CD8-positive, alpha-beta memory T cell (primary cell): ENCODE data around the gene GNAT2. TPM values are rescaled to one million over a fixed set of nuclear protein-coding genes. Genes with fewer than 3 reads are reported as not detected.

Source experiments
- CTCF ChIA-PET: fragments of 350-600 bp; sonication (Branson Sonifier 250); formaldehyde crosslinking; loops from one replicate; lab custom pipeline; 2021; ENCODE audit warnings: antibody characterized with exemption; lab: Charles Lee
- POLR2A ChIA-PET: fragments of 350-600 bp; sonication (Branson Sonifier 250); formaldehyde crosslinking; loops from one replicate; lab custom pipeline; 2021; ENCODE audit warnings: antibody characterized with exemption; lab: Charles Lee
- DNase-seq, 5 donors: peaks; one replicate each; pipeline versions ENCODE4 v3.0.0 to v3.0.0-alpha.2; 2020 to 2022; ENCODE audit warnings: mixed read lengths in 1 of 5
- H3K27ac ChIP-seq: one replicate; pipeline ENCODE4 v1.7.0; 2013; ENCODE audit warnings: low read depth, mild to moderate bottlenecking, low read length, moderate library complexity
- H3K27me3 ChIP-seq: 2 replicates; pipeline ENCODE4 v1.7.0; 2013; ENCODE audit warnings: low read length, mild to moderate bottlenecking; ENCODE audit not compliant: insufficient read depth, poor library complexity, severe bottlenecking
- H3K36me3 ChIP-seq: 2 replicates; pipeline ENCODE4 v1.7.0; 2013; ENCODE audit warnings: mild to moderate bottlenecking, low read length, moderate library complexity; ENCODE audit not compliant: insufficient read depth
- H3K4me1 ChIP-seq: 2 replicates; pipeline ENCODE4 v1.7.0; 2013; ENCODE audit warnings: mild to moderate bottlenecking, low read length, moderate library complexity; ENCODE audit not compliant: insufficient read depth
- H3K4me3 ChIP-seq: 2 replicates; pipeline ENCODE4 v1.7.0; 2013; ENCODE audit warnings: mild to moderate bottlenecking, low read length
- H3K9me3 ChIP-seq: 2 replicates; pipeline ENCODE4 v1.7.0; 2013; ENCODE audit warnings: mild to moderate bottlenecking, low read length
- H3K27ac Mint-ChIP-seq, 8 donors: one replicate each; pipeline ENCODE4 v1.8.0; 2020 to 2021; ENCODE audit warnings: mixed read lengths in 8 of 8, mild to moderate bottlenecking in 6 of 8, inconsistent platforms in 3 of 8, moderate library complexity in 3 of 8
- H3K27me3 Mint-ChIP-seq, 2 donors: one replicate each; pipeline ENCODE4 v1.8.0; 2020 to 2021; ENCODE audit warnings: mixed read lengths in 2 of 2, mild to moderate bottlenecking in 1 of 2, moderate library complexity in 1 of 2
- H3K36me3 Mint-ChIP-seq, 3 donors: one replicate each; pipeline ENCODE4 v1.8.0; 2020 to 2021; ENCODE audit warnings: mixed read lengths in 3 of 3, inconsistent platforms in 1 of 3, mild to moderate bottlenecking in 1 of 3
- H3K4me1 Mint-ChIP-seq, 3 donors: one replicate each; pipeline ENCODE4 v1.8.0; 2020 to 2021; ENCODE audit warnings: mixed read lengths in 3 of 3, inconsistent platforms in 1 of 3, mild to moderate bottlenecking in 1 of 3
- H3K4me3 Mint-ChIP-seq, 7 donors: one replicate each; pipeline ENCODE4 v1.8.0; 2020 to 2021; ENCODE audit warnings: mixed read lengths in 7 of 7, mild to moderate bottlenecking in 6 of 7, moderate library complexity in 4 of 7, inconsistent platforms in 2 of 7
- H3K9me3 Mint-ChIP-seq, 5 donors: one replicate each; pipeline ENCODE4 v1.8.0; 2020 to 2022; ENCODE audit warnings: mixed read lengths in 5 of 5, mild to moderate bottlenecking in 3 of 5, moderate library complexity in 2 of 5, inconsistent platforms in 1 of 5
- polyA plus RNA-seq: library from polyadenylated mRNA; unstranded; fragments of 300-500 nt; fragmentation: Illumina TruSeq; gene quantifications from one replicate; pipeline ENCODE4 v1.2.3, GENCODE V29; 2021
- total RNA-seq, 2 experiments: library from RNA; stranded (reverse); gene quantifications; one replicate each; pipeline ENCODE4 v1.2.3, GENCODE V29; 2021

GNAT2 gene
- total and polyA plus RNA-seq, 3 experiments from 2014 or later, result 0.53 to 1.5 TPM; not detected in 1

DNA sequence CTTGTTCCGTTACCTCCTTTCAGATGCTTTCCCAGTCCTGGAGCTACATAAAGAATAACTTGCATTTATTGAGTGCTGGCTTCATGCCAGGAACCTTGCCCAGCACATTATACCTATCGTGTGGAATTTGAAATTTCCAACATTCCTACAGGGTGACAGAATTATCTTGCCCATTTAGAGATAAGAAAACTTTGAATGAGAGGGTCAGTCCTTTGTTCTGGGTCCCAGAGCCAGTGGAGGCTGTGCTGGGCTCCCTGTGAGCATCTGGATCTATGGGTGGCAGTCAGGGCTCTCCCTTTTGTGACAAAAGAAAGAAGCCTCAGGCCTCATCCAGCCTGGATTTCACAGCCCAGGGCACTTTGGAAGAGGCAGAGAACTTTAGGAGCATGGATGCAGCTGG lies 39.7 kb upstream of the GNAT2 start:
- Mint-ChIP-seq H3K9me3 (no peaks in the 10 kb centered on the region), H3K36me3 (peaks cover 0 to 4% (median 0%) of the 10 kb centered on the region in 3 donors)

DNA sequence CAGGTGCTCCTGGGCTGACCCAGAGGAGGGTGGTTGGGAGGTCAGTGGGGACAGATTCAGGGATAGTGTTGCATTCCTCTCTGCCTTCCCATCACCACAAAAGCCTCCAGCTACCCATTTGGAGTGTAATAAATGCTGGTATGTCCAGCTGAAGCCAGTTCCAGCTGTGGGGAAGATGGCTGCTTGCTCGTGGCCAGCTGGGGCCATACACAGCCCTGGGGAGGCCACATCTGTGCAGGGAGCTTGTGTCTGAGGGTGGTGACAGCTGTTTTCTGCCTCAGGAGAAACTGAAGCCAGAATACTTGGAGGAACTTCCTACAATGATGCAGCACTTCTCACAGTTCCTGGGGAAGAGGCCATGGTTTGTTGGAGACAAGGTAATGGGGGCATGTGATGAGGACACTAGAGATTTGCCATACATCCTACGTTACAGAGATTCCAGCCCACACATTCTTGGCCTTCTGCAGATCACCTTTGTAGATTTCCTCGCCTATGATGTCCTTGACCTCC lies 39.2 kb upstream of the GNAT2 start:
- H3K4me3 Mint-ChIP-seq, result peak overlapping the region in 2 of 7 donors; percentile 8 to 78
- no peak overlapping the region for H3K27ac ChIP-seq
- H3K27me3 Mint-ChIP-seq, result peaks cover 3 to 4% of the 10 kb centered on the region in 2 donors
- ChIA-PET POLR2A (no interaction called here), CTCF (interaction anchor here (0.9 to 1.3 kb wide), 3 partner anchors 18 to 326 kb away, joined by 3 to 7 read pairs (median 3); partner anchors contain the start of gene AHCYL1)
- H3K4me3 ChIP-seq, result no peak overlapping the region
- H3K9me3 Mint-ChIP-seq, result no peaks in the 10 kb centered on the region
- no peaks in the 10 kb centered on the region for H3K9me3 ChIP-seq
- DNase-seq, result no peak
- H3K4me1 ChIP-seq, result peaks cover 8% of the 10 kb centered on the region
- H3K36me3 ChIP-seq, result no peaks in the 10 kb centered on the region
- H3K4me1 Mint-ChIP-seq, result peaks cover 12 to 18% (median 14%) of the 10 kb centered on the region in 3 donors
- H3K27me3 ChIP-seq, result no peaks in the 10 kb centered on the region
- peaks cover 0 to 4% (median 0%) of the 10 kb centered on the region in 3 donors for H3K36me3 Mint-ChIP-seq
- peak overlapping the region in 1 of 8 donors; percentile 23 for H3K27ac Mint-ChIP-seq

More for the DNA sequence above, 39.7 kb upstream of the GNAT2 start:
- Mint-ChIP-seq H3K4me3 (peak overlapping the region in 1 of 7 donors; percentile 78), H3K4me1 (peaks cover 12 to 18% (median 14%) of the 10 kb centered on the region in 3 donors), H3K27ac (peak overlapping the region in 1 of 8 donors; percentile 27), H3K27me3 (peaks cover 2 to 3% of the 10 kb centered on the region in 2 donors)
- Histone ChIP-seq H3K27me3 (no peaks in the 10 kb centered on the region), H3K27ac (no peak overlapping the region), H3K4me3 (no peak overlapping the region), H3K9me3 (no peaks in the 10 kb centered on the region), H3K36me3 (no peaks in the 10 kb centered on the region), H3K4me1 (peaks cover 8% of the 10 kb centered on the region)
- CTCF ChIA-PET, result interaction anchor here (1.2 to 1.3 kb wide), 2 partner anchors 19 to 325 kb away, joined by 3 to 7 read pairs; partner anchors contain the start of gene AHCYL1
- POLR2A ChIA-PET, result no interaction called here
- no peak for DNase-seq

DNA sequence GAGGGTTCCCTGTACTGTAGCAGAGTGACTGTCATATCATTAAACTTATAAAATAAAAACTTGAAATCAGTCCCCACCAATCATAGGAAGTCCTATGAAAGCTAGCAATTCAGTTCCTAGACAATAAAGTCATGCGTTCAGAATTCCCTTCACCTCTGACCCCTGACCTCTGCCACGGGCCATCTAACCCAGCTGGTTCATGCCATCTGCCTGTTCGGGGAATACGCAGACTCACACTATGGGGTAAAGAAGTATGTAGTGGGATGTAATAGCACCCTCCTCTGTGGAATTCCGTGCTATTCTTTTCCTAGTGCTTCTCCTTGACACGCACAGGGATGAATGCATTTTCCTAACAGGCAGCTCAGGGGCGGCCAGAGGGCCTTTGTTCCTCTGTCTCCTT lies 38.6 kb upstream of the GNAT2 start:
- DNase-seq, result no peak

DNA sequence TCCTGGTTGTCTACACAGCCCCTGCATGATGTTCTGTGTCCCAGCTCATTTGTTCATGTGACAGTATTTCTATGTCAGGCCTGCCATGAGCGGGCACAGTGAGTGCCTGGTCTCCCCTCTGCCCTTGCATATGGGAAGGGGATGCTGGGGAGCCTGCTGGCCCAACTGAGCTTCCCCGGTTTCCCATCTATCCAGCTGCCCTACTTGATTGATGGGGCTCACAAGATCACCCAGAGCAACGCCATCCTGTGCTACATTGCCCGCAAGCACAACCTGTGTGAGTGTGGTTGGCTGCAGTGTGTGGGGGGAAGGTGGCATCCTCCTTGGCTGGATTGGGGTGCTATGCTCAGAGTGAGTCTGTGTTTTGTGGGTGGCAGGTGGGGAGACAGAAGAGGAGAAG lies 38.0 kb upstream of the GNAT2 start:
- H3K4me1 Mint-ChIP-seq, result peaks cover 12 to 18% (median 14%) of the 10 kb centered on the region in 3 donors
- ChIA-PET POLR2A (no interaction called here), CTCF (interaction anchor here (0.9 to 2.5 kb wide), 2 partner anchors 17 to 47 kb away, joined by 3 to 19 read pairs; no protein-coding TSS in a partner anchor)
- H3K9me3 Mint-ChIP-seq, result no peaks in the 10 kb centered on the region
- no peak for DNase-seq
- Histone ChIP-seq H3K4me3 (no peak overlapping the region), H3K27me3 (no peaks in the 10 kb centered on the region), H3K27ac (no peak overlapping the region), H3K36me3 (no peaks in the 10 kb centered on the region), H3K4me1 (peaks cover 8% of the 10 kb centered on the region), H3K9me3 (no peaks in the 10 kb centered on the region)
- peaks cover 7 to 13% of the 10 kb centered on the region in 2 donors for H3K27me3 Mint-ChIP-seq
- peaks cover 0 to 4% (median 0%) of the 10 kb centered on the region in 3 donors for H3K36me3 Mint-ChIP-seq
- H3K27ac Mint-ChIP-seq, result no peak overlapping the region
- peak overlapping the region; percentile 4 to 97 (median 72) for H3K4me3 Mint-ChIP-seq

More for the DNA sequence above, 38.6 kb upstream of the GNAT2 start:
- Histone ChIP-seq H3K4me3 (no peak overlapping the region), H3K36me3 (no peaks in the 10 kb centered on the region), H3K27me3 (no peaks in the 10 kb centered on the region), H3K27ac (no peak overlapping the region), H3K4me1 (peaks cover 8% of the 10 kb centered on the region), H3K9me3 (no peaks in the 10 kb centered on the region)
- peaks cover 0 to 4% (median 0%) of the 10 kb centered on the region in 3 donors for H3K36me3 Mint-ChIP-seq
- H3K27ac Mint-ChIP-seq, result no peak overlapping the region
- no peaks in the 10 kb centered on the region for H3K9me3 Mint-ChIP-seq
- H3K27me3 Mint-ChIP-seq, result peaks cover 7 to 10% of the 10 kb centered on the region in 2 donors
- ChIA-PET POLR2A (no interaction called here), CTCF (interaction anchor here (0.9 to 1.3 kb wide), 2 partner anchors 18 to 47 kb away, joined by 3 to 7 read pairs; no protein-coding TSS in a partner anchor)
- peak overlapping the region in 6 of 7 donors; percentile 4 to 78 (median 41) for H3K4me3 Mint-ChIP-seq
- peaks cover 12 to 18% (median 14%) of the 10 kb centered on the region in 3 donors for H3K4me1 Mint-ChIP-seq

DNA sequence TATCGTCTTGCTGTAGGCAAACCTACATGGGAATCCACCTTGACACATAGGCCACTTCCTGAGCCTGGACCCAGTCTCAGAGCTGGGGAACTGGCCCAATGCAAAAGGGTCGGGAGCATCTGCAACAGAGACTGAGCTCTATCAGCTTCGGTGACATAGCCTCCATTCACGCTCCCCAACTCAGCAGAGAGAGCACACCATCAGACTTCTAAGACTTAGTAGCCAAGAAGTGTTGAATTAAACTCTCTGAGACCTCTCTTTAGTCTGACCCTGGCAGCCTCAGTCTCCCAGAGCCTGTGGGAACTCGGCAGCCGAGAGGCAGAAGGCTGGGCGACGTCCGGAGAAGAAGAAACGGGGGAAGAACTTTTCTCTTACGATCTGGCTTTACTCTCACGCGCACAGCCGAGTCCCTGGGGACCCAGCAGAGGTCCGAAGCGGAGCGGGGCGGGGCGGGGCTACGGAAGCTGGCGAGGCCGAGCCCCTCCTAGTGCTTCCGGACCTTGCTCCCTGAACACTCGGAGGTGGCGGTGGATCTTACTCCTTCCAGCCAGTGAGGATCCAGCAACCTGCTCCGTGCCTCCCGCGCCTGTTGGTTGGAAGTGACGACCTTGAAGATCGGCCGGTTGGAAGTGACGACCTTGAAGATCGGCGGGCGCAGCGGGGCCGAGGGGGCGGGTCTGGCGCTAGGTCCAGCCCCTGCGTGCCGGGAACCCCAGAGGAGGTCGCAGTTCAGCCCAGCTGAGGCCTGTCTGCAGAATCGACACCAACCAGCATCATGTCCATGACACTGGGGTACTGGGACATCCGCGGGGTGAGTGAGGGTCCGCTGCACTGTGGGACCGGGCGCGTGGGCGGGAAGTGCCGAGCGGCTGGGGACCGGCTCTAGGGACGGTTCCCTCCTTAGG lies 36.5 kb upstream of the GNAT2 start, which contains the start of gene GSTM4:
Gene GSTM4, plus strand, starts transcription at position 485 of the 905 bp plus-strand sequence. Its CDS starts 291 bp downstream, at position 776.
- peaks cover 9 to 20% of the 10 kb centered on the region in 2 donors for H3K27me3 Mint-ChIP-seq
- peak; percentile 36 to 65 (median 48) for DNase-seq
- peak within 1 kb of the TSS; percentile 87 to 97 (median 93) for H3K4me3 Mint-ChIP-seq
- Histone ChIP-seq H3K36me3 (no peaks in the 10 kb centered on the region), H3K9me3 (no peaks in the 10 kb centered on the region), H3K27me3 (no peaks in the 10 kb centered on the region), H3K4me3 (peak within 1 kb of the TSS; percentile 72), H3K4me1 (peaks cover 8% of the 10 kb centered on the region), H3K27ac (peak within 1 kb of the TSS; percentile 61)
- H3K4me1 Mint-ChIP-seq, result peaks cover 12 to 18% (median 14%) of the 10 kb centered on the region in 3 donors
- no peaks in the 10 kb centered on the region for H3K9me3 Mint-ChIP-seq
- POLR2A ChIA-PET, result no interaction called here
- CTCF ChIA-PET, result interaction anchor here (1.2 to 2.5 kb wide), 3 partner anchors 15 to 329 kb away, joined by 3 to 19 read pairs (median 3); partner anchors contain the start of gene AHCYL1
- peaks cover 0 to 4% (median 0%) of the 10 kb centered on the region in 3 donors for H3K36me3 Mint-ChIP-seq
- peak within 1 kb of the TSS; percentile 38 to 94 (median 90) for H3K27ac Mint-ChIP-seq

DNA sequence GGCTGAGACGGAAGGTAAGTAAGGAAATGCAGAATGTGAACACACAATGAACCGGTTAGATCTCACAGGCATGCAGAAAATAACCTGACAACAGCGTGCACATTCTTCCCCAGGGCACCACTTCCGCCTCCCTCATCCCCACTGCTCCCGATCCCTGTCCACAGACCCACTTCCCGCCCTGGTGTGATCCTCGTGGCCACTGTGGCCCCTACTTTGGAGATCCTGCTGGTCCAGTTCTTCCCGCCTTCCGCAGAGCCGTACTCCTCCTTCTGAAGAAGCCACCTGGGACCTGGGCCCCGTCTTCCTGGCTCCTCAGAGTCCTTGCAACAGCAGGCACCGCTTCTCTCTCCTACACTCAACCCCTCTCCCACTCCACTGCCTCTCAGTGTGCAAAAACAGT lies 35.1 kb upstream of the GNAT2 start:
- CTCF ChIA-PET, result no interaction called here
- H3K9me3 Mint-ChIP-seq, result no peaks in the 10 kb centered on the region
- H3K27me3 Mint-ChIP-seq, result peaks cover 12 to 29% of the 10 kb centered on the region in 2 donors
- DNase-seq, result no peak
- POLR2A ChIA-PET, result no interaction called here
- Histone ChIP-seq H3K4me1 (peaks cover 8% of the 10 kb centered on the region), H3K27ac (no peak overlapping the region), H3K27me3 (no peaks in the 10 kb centered on the region), H3K9me3 (no peaks in the 10 kb centered on the region), H3K36me3 (no peaks in the 10 kb centered on the region), H3K4me3 (no peak overlapping the region)
- peak overlapping the region in 6 of 7 donors; percentile 10 to 91 (median 70) for H3K4me3 Mint-ChIP-seq
- peak overlapping the region in 1 of 8 donors; percentile 64 for H3K27ac Mint-ChIP-seq
- H3K36me3 Mint-ChIP-seq, result peaks cover 0 to 4% (median 0%) of the 10 kb centered on the region in 3 donors
- H3K4me1 Mint-ChIP-seq, result peaks cover 12 to 18% (median 14%) of the 10 kb centered on the region in 3 donors

DNA sequence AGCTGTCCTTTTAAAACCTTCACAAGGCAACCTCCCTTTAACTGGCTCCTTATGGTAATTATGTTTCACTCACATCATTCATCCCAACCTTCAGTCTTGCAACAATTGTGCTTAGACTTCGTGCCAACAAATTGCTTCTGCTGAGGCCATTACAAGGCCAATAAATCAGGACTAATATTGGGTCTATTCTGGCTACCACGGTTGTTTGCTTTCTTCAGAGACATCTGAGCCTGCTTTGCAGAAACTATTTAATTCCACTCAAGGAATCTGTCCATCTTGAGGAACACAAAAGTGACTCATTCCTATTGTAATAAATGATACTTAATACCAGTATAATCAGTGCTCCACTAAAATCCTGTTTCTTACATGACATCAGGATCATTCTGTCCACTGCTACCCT lies 33.9 kb upstream of the GNAT2 start:
- Mint-ChIP-seq H3K36me3 (peaks cover 0 to 4% (median 0%) of the 10 kb centered on the region in 3 donors), H3K9me3 (no peaks in the 10 kb centered on the region), H3K4me3 (peak overlapping the region in 3 of 7 donors; percentile 24 to 68 (median 25)), H3K4me1 (peaks cover 12 to 18% (median 14%) of the 10 kb centered on the region in 3 donors), H3K27me3 (peaks cover 12 to 33% of the 10 kb centered on the region in 2 donors), H3K27ac (peak overlapping the region in 2 of 8 donors; percentile 40 to 51)
- DNase-seq, result no peak
- no peaks in the 10 kb centered on the region for H3K27me3 ChIP-seq
- ChIA-PET POLR2A (no interaction called here), CTCF (interaction anchor here (1.8 to 5.1 kb wide), 3 partner anchors 9 to 120 kb away, joined by 6 to 60 read pairs (median 22); no protein-coding TSS in a partner anchor)
- H3K9me3 ChIP-seq, result no peaks in the 10 kb centered on the region
- no peak overlapping the region for H3K27ac ChIP-seq
- peaks cover 8% of the 10 kb centered on the region for H3K4me1 ChIP-seq
- H3K4me3 ChIP-seq, result no peak overlapping the region
- H3K36me3 ChIP-seq, result no peaks in the 10 kb centered on the region
